Thyroid gland (tissue), 4 donors: Measurements from ENCODE around the gene ANKRD55. TPM values are rescaled to one million over a fixed set of nuclear protein-coding genes. Genes with fewer than 3 reads are reported as not detected.

Experiments used
- DNase-seq, 2 donors: peaks; one replicate each; pipeline ENCODE4 v3.0.0-alpha.2; 2019
- H3K27ac ChIP-seq, 3 donors: fragments of 200-600 bp; sonication (generic); 1 replicate in 2 of 3; 2 replicates in 1 of 3; pipeline ENCODE4 v1.5.1; 2016 to 2019; ENCODE audit warnings: mild to moderate bottlenecking in 1 of 3, moderate library complexity in 1 of 3
- H3K27me3 ChIP-seq: fragments of 200-600 bp; sonication (generic); one replicate; pipeline ENCODE4 v1.5.1; 2019
- H3K36me3 ChIP-seq, 2 donors: fragments of 200-600 bp; sonication (generic); one replicate each; pipeline ENCODE4 v1.5.1; 2016 to 2019
- H3K4me1 ChIP-seq, 2 donors: fragments of 200-600 bp; sonication (generic); one replicate each; pipeline ENCODE4 v1.5.1; 2017 to 2019
- H3K4me3 ChIP-seq, 3 donors: fragments of 200-600 bp; sonication (generic); replicated peaks in 1 of 3; 1 replicate in 2 of 3; 2 replicates in 1 of 3; pipeline ENCODE4 v1.5.1; 2016; ENCODE audit warnings: mild to moderate bottlenecking in 1 of 3
- H3K9me3 ChIP-seq: fragments of 200-600 bp; sonication (generic); one replicate; pipeline ENCODE4 v1.5.1; 2017
- POLR2A ChIP-seq, 2 donors: fragments of 450-650 bp; IDR thresholded peaks; one replicate each; pipeline ENCODE4 v1.6.1; 2017; ENCODE audit warnings: antibody characterized with exemption in 2 of 2, mild to moderate bottlenecking in 2 of 2, moderate library complexity in 1 of 2
- WGBS, 2 donors: methylation state at CpG; one replicate each; pipeline ENCODE4 v1.1.5; 2017; 5-methylcytosine and 5-hydroxymethylcytosine counted together
- intact Hi-C: fragments of 100-400 bp; cut with DNase I; formaldehyde crosslinking; loops from one replicate; pipeline ENCODE4 v1.15.1; 2023
- total RNA-seq, 4 donors: library from RNA; depleted of rRNA; stranded (reverse); fragments of >200 nt; gene quantifications; one replicate each; pipeline ENCODE4 v1.2.3, GENCODE V29; 2016
- TF ChIP-seq, protein P1 (sequence below), 6 experiments: fragments of 200-600 bp in 3 of 6; fragments of 450-650 bp in 3 of 6; sonication (generic) in 3 of 6; IDR thresholded peaks; one replicate each; pipeline ENCODE4 v1.5.1; 2016 to 2019; ENCODE audit warnings: antibody characterized with exemption in 6 of 6, mild to moderate bottlenecking in 2 of 6, inconsistent platforms in 1 of 6, moderate library complexity in 1 of 6

Gene ANKRD55
- total RNA-seq, 4 donors from 2014 or later = 0.22 to 0.94 TPM; not detected in 2

DNA sequence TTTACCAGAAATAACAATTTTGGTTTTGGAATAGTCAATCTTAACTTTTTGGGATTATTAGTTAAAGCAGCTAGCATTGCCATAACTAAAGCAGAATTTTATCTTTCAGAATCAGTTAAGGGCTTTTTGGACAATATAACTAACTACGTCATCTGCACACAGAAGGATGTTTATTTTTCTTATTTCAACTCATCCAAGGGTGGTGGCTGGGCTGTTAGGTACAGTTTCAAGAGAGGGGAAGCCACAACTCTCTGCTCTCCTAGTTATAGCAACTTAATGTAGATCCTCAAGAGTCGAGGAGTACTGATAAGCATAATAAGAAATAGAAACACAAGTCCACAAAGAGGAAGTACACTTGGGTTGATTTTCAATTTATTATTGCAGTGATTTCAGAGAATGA lies 65.6 kb downstream of the ANKRD55 start:
- intact Hi-C loops = no loop called here
- no peak for DNase-seq

GRCh38 chr5:56166671-56167385 lies 66.3 kb downstream of the ANKRD55 start:
- TF ChIP-seq, protein P1, sequence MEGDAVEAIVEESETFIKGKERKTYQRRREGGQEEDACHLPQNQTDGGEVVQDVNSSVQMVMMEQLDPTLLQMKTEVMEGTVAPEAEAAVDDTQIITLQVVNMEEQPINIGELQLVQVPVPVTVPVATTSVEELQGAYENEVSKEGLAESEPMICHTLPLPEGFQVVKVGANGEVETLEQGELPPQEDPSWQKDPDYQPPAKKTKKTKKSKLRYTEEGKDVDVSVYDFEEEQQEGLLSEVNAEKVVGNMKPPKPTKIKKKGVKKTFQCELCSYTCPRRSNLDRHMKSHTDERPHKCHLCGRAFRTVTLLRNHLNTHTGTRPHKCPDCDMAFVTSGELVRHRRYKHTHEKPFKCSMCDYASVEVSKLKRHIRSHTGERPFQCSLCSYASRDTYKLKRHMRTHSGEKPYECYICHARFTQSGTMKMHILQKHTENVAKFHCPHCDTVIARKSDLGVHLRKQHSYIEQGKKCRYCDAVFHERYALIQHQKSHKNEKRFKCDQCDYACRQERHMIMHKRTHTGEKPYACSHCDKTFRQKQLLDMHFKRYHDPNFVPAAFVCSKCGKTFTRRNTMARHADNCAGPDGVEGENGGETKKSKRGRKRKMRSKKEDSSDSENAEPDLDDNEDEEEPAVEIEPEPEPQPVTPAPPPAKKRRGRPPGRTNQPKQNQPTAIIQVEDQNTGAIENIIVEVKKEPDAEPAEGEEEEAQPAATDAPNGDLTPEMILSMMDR (IDR thresholded peaks at IDR 0.05) = no peak
- TF ChIP-seq POLR2A (IDR thresholded peaks at IDR 0.05) = no peak
- Histone ChIP-seq H3K4me1 (peaks cover 0 to 20% of the 10 kb centered on the region in 2 donors), H3K4me3 (no peak overlapping the region), H3K27me3 (no peaks in the 10 kb centered on the region), H3K27ac (no peak overlapping the region), H3K9me3 (no peaks in the 10 kb centered on the region), H3K36me3 (no peaks in the 10 kb centered on the region)
- intact Hi-C loops = no loop called here
- no peak for DNase-seq
- 90 to 93% methylated on average over 6 of the region's 6 CpGs for WGBS, 2 donors

More for the DNA sequence above, 65.6 kb downstream of the ANKRD55 start:
- Histone ChIP-seq H3K27me3 (no peaks in the 10 kb centered on the region), H3K4me3 (no peak overlapping the region), H3K9me3 (no peaks in the 10 kb centered on the region), H3K27ac (no peak overlapping the region), H3K4me1 (peaks cover 0 to 20% of the 10 kb centered on the region in 2 donors), H3K36me3 (no peaks in the 10 kb centered on the region)
- TF ChIP-seq POLR2A (IDR thresholded peaks at IDR 0.05) = no peak
- TF ChIP-seq, protein P1 (IDR thresholded peaks at IDR 0.05) = no peak
- 36 to 39% methylated on average over 2 of the region's 2 CpGs for WGBS, 2 donors

DNA sequence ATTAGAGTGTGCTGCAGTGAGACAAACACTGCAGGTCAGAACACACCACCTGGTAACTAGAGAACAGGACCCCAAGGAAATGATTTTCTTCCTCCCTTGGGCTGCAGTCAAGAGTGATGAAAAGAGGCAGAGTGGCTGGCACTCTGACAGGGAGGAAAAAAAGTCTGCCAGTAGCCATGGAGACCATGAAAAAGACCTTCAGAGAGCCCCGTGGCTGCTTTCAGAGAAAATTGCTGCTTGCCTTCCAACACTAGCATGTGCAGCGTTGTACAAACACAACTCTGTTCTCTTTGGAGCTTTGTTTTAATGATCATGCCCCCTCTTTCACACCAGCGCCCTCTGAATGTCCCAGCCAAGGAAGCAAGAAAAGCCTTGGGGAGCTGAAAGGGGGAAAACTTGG lies 68.8 kb downstream of the ANKRD55 start:
- H3K27ac ChIP-seq = no peak overlapping the region
- no peak overlapping the region for H3K4me3 ChIP-seq
- H3K27me3 ChIP-seq = no peaks in the 10 kb centered on the region
- H3K36me3 ChIP-seq = no peaks in the 10 kb centered on the region
- peaks cover 0 to 20% of the 10 kb centered on the region in 2 donors for H3K4me1 ChIP-seq
- peak; percentile 36 to 50 for DNase-seq
- no peaks in the 10 kb centered on the region for H3K9me3 ChIP-seq
- intact Hi-C loops = no loop called here
- TF ChIP-seq POLR2A (IDR thresholded peaks at IDR 0.05) = no peak
- TF ChIP-seq, protein P1 (IDR thresholded peaks at IDR 0.05) = no peak
- 17 to 21% methylated on average over 3 of the region's 3 CpGs for WGBS, 2 donors

- Histone ChIP-seq H3K36me3 (no peaks in the 10 kb centered on the region), H3K4me3 (no peak overlapping the region), H3K27ac (no peak overlapping the region), H3K27me3 (no peaks in the 10 kb centered on the region), H3K9me3 (no peaks in the 10 kb centered on the region), H3K4me1 (peaks cover 0 to 14% of the 10 kb centered on the region in 2 donors)
- DNase-seq = no peak
- no peak for TF ChIP-seq POLR2A (IDR thresholded peaks at IDR 0.05)
- TF ChIP-seq, protein P1 (IDR thresholded peaks at IDR 0.05) = no peak
- 77 to 94% methylated on average over 1 of the region's 1 CpG for WGBS, 2 donors
- intact Hi-C loops = no loop called here
Measured at GRCh38 chr5:56161927-56162326, 71.2 kb downstream of the ANKRD55 start.

- H3K27ac ChIP-seq = no peak overlapping the region
- 85 to 90% methylated on average over 3 of the region's 3 CpGs for WGBS, 2 donors
Measured at GRCh38 chr5:56161439-56161823, 71.7 kb downstream of the ANKRD55 start.

More at GRCh38 chr5:56161439-56161823, 71.7 kb downstream of the ANKRD55 start:
- no peak for TF ChIP-seq POLR2A (IDR thresholded peaks at IDR 0.05)
- TF ChIP-seq, protein P1 (IDR thresholded peaks at IDR 0.05) = no peak
- intact Hi-C loops = no loop called here
- H3K9me3 ChIP-seq = no peaks in the 10 kb centered on the region
- no peaks in the 10 kb centered on the region for H3K36me3 ChIP-seq
- no peak overlapping the region for H3K4me3 ChIP-seq
- H3K4me1 ChIP-seq = peaks cover 0 to 19% of the 10 kb centered on the region in 2 donors
- DNase-seq = no peak
- H3K27me3 ChIP-seq = no peaks in the 10 kb centered on the region
